ENCODE results near the gene RALGDS.
"Not testable (repeated sequence)": the region's sequence is repeated elsewhere in the genome, so short reads cannot be mapped to it uniquely, and the experiment has no call there.

The RALGDS gene

GRCh38 chr9:133103987-133104505, 17.0 kb downstream of the RALGDS start:
- no peak for DNase-seq

GRCh38 chr9:133103183-133103986, 17.7 kb downstream of the RALGDS start:
- peak; percentile 28 for DNase-seq

GRCh38 chr9:133102190-133103021, 18.6 kb downstream of the RALGDS start:
- DNase-seq, result no peak

- no peak for DNase-seq
These were observed 19.5 kb downstream of the RALGDS start for GRCh38 chr9:133101356-133102189.

GRCh38 chr9:133100506-133101355, 20.3 kb downstream of the RALGDS start:
- DNase-seq, result no peak

GRCh38 chr9:133099726-133100505, 21.1 kb downstream of the RALGDS start:
- no peak for DNase-seq

GRCh38 chr9:133098871-133099270, 22.2 kb downstream of the RALGDS start:
- DNase-seq, result no peak

- no peak for DNase-seq
These were observed 22.8 kb downstream of the RALGDS start for GRCh38 chr9:133098104-133098754.

- no peak for DNase-seq
These were observed 26.1 kb downstream of the RALGDS start for GRCh38 chr9:133094842-133095393.

- not testable (repeated sequence) for DNase-seq
These were observed 26.7 kb downstream of the RALGDS start for GRCh38 chr9:133094351-133094750.

- DNase-seq, result no peak
These were observed 30.2 kb downstream of the RALGDS start for GRCh38 chr9:133090752-133091385.

GRCh38 chr9:133090187-133090586, 30.9 kb downstream of the RALGDS start:
- no peak for DNase-seq

GRCh38 chr9:133089271-133089671, 31.8 kb downstream of the RALGDS start:
- no peak for DNase-seq

- DNase-seq, result no peak
These were observed 32.3 kb downstream of the RALGDS start for GRCh38 chr9:133088756-133089155.

GRCh38 chr9:133088146-133088750, 32.8 kb downstream of the RALGDS start:
- DNase-seq, result no peak

GRCh38 chr9:133087429-133088145, 33.5 kb downstream of the RALGDS start:
- DNase-seq, result no peak

- no peak for DNase-seq
These were observed 34.1 kb downstream of the RALGDS start for GRCh38 chr9:133086894-133087293.

GRCh38 chr9:133086212-133086860, 34.7 kb downstream of the RALGDS start:
- DNase-seq, result not testable (repeated sequence)

Measured in stimulated activated naive CD4-positive, alpha-beta T cell treated with Interleukin-2 at 50 U/mL for 16 hours (primary cell).